Stimulated activated CD8-positive, alpha-beta memory T cell treated with anti-CD3 and anti-CD28 coated beads, Interleukin-12 subunit alpha, Interleukin-12 subunit beta, amount 100 ng/mL, for 24 hours (primary cell): ENCODE data around the gene COL6A5.

ENCODE experiments used
- DNase-seq: peaks from one replicate; pipeline ENCODE4 v3.0.0-alpha.2; 2020; ENCODE audit errors: extremely low read depth

COL6A5 gene

DNA sequence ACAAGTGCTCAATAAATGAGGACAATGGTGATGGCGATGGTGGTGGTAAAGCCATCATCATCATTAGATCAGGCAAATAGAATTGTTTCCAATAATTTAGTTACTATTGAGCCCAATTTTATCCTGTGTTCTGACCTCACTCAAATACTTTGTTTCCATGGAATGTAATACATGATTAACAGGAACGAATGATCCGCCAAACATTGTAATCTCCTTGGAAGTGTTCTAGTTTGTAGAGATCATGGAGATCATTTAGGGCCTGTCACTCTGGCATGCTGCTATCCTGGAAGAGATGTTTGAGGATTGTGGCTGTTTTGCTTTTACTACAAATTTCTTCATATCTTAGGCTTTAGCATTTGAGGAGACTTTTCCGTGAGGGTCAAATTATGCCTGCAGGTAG is 174.3 kb downstream of the COL6A5 start:
- no peak for DNase-seq

DNA sequence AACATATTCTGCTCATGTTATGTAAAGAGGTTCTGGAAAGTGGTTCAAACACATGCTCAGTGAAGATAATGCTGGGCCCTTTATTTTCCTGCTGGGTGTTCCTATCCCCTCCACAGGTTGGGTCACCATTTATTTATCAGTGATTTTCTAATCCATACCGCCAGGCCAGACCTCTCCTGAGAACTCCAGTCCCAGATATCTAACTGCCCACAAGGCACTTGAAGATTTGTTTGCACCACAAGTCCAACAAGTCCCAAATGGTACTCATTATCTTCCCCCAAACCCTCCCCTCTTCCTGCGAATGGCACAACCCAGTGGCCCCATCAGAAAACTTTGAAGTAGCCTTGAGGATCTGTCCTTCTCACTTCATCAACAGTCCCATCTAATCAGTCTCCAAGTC is 176.9 kb downstream of the COL6A5 start:
- no peak for DNase-seq

DNA sequence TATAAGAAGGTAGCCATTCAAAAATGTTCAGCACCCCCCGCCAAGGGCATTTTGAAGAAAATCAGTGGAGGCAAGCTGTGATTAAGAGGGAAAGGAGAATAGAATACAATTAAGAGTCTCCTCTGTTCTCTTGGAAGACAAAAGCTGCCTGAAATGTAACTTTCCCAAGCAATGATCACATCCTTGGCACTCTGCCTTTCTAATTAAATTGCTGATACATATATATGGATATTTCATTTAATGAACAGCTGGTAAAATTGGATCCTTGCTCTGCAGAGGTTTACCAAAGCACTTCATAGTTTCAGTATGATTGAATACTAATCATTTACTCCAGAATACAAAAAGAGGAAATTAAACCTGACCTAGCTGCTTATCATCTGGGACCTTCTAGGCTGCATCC is 182.0 kb downstream of the COL6A5 start:
- no peak for DNase-seq

DNA sequence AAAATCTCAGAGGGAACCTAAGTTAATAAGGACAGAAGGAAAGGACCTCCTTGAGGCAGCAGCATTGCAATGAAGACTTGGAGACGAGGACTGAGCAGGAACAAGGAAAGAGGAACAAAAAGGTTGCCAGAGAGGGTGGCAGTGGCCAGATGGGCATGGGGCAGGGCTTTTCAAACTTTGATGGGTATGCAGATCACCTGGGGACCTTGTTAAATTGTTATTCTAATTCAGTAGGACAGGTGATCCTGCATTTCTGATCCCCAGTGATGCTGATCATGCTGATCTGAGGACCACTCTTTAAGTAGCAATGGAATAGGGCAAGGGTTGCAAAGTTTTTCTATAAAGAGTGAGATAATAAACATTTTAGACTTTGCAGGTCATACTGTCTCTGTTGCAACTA is 182.6 kb downstream of the COL6A5 start:
- no peak for DNase-seq

DNA sequence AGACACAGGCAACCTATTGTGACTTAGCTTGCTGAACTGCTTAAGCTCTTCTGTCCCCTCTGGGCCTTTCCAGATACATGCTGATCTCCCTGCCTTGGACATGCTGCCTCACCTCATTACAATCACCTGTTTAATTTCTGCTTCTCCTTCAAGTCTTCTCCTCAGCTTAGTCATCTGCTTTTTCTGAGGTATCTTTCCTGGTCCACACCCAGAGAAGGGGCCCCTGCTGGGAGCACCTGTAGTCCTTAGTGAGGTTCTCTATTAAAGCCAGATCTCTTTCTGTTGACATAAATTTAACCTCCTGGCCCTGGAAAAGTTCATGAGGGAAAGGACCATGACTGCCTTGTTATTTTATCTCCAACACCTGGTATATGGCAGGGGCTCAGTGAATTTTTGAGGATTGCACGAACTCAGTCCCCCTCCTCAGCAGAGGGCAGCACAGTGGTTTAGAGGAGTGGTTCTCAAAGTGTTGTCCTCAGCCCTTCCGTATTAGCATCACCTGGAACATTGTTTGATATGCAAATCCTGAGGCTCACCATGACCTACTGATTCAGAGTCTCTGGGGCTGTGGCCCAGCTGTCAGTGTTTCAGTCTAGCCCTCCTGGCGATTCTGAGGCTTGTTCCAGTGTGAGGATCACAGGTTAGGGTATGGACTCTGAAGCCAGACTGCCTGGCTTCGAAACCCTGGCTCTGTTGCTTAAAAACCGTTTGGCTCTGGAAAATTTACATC is 184.2 kb downstream of the COL6A5 start:
- DNase-seq = no peak

DNA sequence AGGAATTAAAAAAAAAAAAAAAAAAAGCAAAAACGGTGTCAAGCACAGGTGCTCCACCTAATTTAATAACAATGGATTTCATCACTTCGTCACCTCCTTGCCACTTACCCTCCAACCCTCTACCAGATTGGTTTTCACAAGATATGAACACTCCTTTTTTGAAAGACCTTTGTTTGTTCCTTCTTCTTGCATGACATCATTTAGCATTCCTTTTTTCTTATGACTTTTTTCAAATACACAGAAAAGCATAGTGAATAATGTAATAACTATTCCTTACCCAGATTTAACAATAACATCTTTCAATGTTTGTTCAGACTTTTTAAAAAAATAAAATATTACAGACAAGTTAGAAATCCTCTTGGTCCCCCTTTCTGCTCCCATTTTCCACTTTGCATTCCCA is 187.8 kb downstream of the COL6A5 start:
- DNase-seq = no peak
